HG03521 (cell line): Measurements from ENCODE around the gene EHMT1.

Source experiments
- ATAC-seq: cut with Tn5 transposase; IDR thresholded peaks from one replicate; pipeline ENCODE4 v1.9.1; 2021; ENCODE audit warnings: mild to moderate bottlenecking, moderate library complexity; ENCODE audit not compliant: unreplicated experiment

Gene EHMT1

GRCh38 chr9:137734181-137734580, 115.4 kb downstream of the EHMT1 start:
- ATAC-seq = no peak

- peak; percentile 85 for ATAC-seq
These were observed 119.4 kb downstream of the EHMT1 start for GRCh38 chr9:137738182-137738696.

- ATAC-seq = no peak
These were observed 119.9 kb downstream of the EHMT1 start for GRCh38 chr9:137738703-137739102.

GRCh38 chr9:137739371-137740309, 120.8 kb downstream of the EHMT1 start:
- no peak for ATAC-seq

GRCh38 chr9:137740312-137740711, 121.5 kb downstream of the EHMT1 start:
- no peak for ATAC-seq

- no peak for ATAC-seq
These were observed 122.5 kb downstream of the EHMT1 start for GRCh38 chr9:137741330-137741729.

- no peak for ATAC-seq
These were observed 123.9 kb downstream of the EHMT1 start for GRCh38 chr9:137742698-137743097.

GRCh38 chr9:137743695-137744094, 124.9 kb downstream of the EHMT1 start:
- ATAC-seq = no peak

- ATAC-seq = peak; percentile 45
These were observed 125.9 kb downstream of the EHMT1 start for GRCh38 chr9:137744632-137745183.

GRCh38 chr9:137745541-137745991, 126.8 kb downstream of the EHMT1 start:
- ATAC-seq = peak; percentile 70

- ATAC-seq = no peak
These were observed 129.5 kb downstream of the EHMT1 start for GRCh38 chr9:137748311-137748710.

- ATAC-seq = no peak
These were observed 129.9 kb downstream of the EHMT1 start for GRCh38 chr9:137748741-137749140.

GRCh38 chr9:137749511-137749910, 130.7 kb downstream of the EHMT1 start:
- no peak for ATAC-seq

- no peak for ATAC-seq
These were observed 131.2 kb downstream of the EHMT1 start for GRCh38 chr9:137750007-137750406.

- no peak for ATAC-seq
These were observed 131.8 kb downstream of the EHMT1 start for GRCh38 chr9:137750566-137750965.

- ATAC-seq = no peak
These were observed 132.8 kb downstream of the EHMT1 start for GRCh38 chr9:137751616-137752015.

- no peak for ATAC-seq
These were observed 133.6 kb downstream of the EHMT1 start for GRCh38 chr9:137752426-137752825.

- ATAC-seq = no peak
These were observed 134.5 kb downstream of the EHMT1 start for GRCh38 chr9:137753192-137753765.

- no peak for ATAC-seq
These were observed 136.6 kb downstream of the EHMT1 start for GRCh38 chr9:137755261-137755927.

- no peak for ATAC-seq
These were observed 137.4 kb downstream of the EHMT1 start for GRCh38 chr9:137756045-137756744.
